NCI-H1105 (cell line): ENCODE data around the gene TRIM9.

Source experiments
- DNase-seq: peaks from one replicate; lab custom pipeline; 2025; lab: John Stamatoyannopoulos, UW

The TRIM9 gene

GRCh38 chr14:51093371-51094281 lies 1.3 kb downstream of the TRIM9 start:
- peak; percentile 95 for DNase-seq

- DNase-seq = no peak
Measured at GRCh38 chr14:51092965-51093364, 1.9 kb downstream of the TRIM9 start.

DNA sequence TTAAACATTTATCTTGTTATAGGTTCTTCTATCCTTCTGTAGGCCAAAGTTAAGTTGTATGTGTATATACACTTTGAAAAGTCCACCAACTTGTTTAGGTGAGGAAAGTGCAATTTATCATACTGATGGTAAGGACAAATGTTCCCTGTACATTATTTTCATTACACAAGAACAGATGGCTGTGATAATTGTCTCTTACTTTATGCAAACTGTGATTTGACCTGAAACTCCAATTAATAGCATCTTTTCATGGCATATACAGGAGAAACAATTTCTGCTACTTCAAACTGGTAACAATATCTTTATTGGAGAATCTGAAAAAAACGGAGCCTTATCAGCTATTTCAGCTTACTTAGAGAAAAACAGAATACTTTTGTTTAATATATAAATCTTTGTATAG lies 5.6 kb downstream of the TRIM9 start:
- no peak for DNase-seq

- no peak for DNase-seq
Measured at GRCh38 chr14:51087031-51087441, 7.9 kb downstream of the TRIM9 start.

DNA sequence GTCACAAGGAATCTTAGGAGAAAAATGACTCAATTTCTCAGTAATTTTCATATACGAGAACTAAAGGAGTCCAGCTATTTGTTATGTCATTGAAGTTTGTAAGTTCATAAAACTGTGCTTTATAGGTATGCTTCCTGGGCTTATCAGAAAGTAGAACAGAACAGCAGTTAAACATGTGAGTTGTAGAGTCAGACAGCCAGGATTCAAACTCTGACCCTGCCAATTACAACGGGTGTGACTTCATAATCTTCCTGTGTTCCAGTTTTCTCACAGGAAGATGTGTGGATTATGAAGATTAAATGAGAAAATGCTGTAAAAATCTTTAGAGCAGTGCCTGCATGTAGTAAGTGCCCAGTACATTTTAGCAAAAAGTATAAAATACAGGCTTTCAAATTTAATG lies 8.9 kb downstream of the TRIM9 start:
- DNase-seq = no peak

- no peak for DNase-seq
Measured at GRCh38 chr14:51084962-51085361, 9.9 kb downstream of the TRIM9 start.

- DNase-seq = no peak
Measured at GRCh38 chr14:51084507-51084906, 10.4 kb downstream of the TRIM9 start.

GRCh38 chr14:51082349-51082748 lies 12.6 kb downstream of the TRIM9 start:
- DNase-seq = no peak

DNA sequence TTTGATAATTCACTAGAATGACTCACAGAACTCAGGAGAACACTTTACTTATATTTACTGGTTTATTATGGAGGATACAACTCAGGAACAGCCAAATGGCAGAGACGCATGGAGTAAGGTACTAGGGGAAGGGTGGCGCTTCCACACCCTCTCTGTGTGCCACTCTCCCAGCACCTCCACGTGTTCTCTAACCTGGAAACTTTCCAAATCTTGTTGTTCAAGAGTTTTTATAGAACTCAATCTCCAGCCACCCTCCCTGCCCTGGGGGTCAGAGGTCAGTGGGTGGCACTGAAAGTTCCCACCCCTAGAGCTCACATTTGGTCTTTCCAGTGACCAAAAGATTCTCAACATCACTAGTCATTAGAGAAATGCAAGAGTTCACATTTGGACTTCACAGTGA lies 13.2 kb downstream of the TRIM9 start:
- no peak for DNase-seq

DNA sequence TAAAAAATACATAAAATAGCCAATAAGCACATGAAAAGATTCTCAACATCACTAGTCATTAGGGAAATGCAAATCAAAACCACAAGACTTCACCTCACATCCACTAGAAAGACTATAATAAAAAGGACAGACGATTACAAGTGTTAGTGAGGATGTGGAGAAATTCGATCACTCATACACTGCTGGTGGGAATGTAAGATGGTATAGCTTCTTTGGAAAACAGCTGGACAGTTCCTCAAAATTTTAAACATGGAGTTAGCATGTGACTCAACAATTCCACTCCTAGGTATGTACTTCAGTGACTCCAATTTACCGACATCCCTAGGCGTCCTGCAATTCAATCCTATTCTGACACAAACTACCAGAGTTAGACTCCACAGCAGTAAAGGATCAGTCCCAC lies 13.7 kb downstream of the TRIM9 start:
- DNase-seq = no peak

DNA sequence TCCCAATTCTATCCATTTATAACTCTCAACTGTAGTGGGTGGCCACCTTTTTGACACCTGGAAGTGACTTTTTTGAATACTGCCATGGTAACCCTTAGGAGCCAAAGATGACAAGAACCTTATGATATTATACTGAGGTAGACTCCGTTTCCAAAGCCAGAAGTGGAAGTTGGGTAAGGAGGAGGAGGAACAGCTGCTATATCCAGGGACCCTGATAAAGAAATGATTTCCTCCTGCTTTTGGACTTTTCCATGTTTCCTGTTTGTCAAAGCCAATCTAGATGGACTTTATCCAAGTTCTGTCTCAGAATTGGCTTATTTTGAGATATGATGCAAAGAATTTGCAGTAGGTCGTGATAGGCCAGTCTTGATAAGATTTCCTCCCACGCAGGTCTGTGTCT lies 14.3 kb downstream of the TRIM9 start:
- no peak for DNase-seq

DNA sequence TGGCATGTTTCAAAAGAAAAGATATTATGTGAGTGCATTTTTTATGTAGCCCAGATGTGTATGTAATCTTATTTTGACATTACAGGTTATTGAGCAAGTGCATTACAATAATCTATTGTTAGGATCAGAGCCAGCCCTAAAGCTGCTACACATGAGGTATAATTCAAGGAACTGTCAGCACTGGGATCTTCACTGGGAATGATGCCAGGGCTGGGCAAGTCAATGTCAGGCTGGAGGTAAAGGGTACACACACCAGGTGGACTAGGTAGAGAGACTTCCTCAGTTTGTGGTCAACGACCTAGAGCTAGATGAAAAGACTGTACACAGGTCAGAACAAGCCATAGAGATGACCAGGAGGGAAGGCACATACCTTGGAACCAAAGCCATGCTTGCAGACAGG lies 15.4 kb downstream of the TRIM9 start:
- DNase-seq = no peak

- DNase-seq = peak; percentile 16
Measured at GRCh38 chr14:51079085-51079484, 15.8 kb downstream of the TRIM9 start.

DNA sequence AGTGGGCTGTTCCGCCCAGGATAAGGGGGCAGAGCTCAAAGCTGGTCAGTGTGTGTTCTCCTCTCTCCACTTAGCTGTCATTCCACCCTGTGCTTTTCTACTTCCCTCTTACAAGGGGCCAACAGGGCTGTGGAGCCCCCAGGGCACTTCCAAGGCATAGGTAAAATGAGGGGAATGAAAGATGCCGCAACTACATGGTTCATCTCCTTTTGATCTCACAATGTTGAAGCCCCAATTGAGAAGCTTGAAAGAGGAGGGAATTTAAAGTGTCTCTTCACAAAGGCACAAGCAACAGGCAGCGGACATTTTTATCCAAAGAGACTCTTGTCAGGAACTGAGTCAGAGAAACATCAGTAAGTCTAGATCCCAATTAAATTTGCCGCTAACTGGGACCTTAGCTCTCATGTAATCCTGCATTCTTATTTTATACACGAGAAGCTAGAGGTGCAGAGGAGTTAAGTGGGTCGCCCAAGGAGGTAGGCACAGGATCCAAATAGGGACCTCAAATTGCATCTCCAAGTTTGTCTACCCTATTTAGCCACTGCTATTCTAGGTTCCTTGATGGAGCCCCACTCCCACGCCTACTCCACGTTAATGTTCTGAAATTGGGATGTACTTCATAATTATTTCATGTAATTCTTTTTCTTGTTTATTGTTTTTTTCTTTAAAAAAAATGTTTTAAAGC lies 20.1 kb downstream of the TRIM9 start:
- no peak for DNase-seq

GRCh38 chr14:51073731-51074130 lies 21.2 kb downstream of the TRIM9 start:
- DNase-seq = no peak

DNA sequence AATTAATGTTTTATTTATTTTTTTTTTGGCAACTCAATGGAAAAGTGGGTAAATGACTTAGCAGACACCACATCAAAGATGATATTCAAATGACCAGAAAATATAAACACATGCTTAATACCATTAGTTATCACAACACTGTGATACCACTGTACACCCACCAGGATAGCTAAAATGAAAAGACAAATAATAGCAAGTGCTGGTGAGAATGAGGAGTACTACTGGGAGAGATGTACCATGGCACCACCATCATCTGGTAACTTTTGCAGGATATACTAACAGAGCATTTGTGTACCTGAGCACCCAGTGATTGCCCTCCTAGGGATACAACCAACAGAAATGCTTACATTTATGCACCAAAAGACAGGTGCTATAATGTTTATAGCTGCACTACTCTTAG lies 21.9 kb downstream of the TRIM9 start:
- no peak for DNase-seq

- DNase-seq = no peak
Measured at GRCh38 chr14:51071857-51072256, 23.0 kb downstream of the TRIM9 start.

DNA sequence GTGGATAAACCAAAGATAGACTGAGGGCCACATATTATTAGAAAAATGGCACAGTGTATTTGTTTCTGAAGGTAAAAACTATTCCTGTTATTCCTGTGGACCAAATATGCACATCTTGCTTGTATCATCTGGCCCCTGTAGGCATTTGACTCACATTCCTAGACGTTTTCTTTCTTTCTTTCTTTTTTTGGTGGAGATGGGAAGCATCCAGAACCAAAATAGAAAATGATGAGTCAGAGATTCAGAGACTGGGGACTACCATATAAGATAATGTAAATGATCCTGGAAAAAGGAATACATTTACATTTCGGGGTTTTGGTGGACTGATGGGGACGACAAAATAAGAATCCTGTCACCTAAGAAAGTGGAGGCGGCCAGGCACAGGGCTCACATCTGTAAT lies 24.2 kb downstream of the TRIM9 start:
- DNase-seq = no peak

DNA sequence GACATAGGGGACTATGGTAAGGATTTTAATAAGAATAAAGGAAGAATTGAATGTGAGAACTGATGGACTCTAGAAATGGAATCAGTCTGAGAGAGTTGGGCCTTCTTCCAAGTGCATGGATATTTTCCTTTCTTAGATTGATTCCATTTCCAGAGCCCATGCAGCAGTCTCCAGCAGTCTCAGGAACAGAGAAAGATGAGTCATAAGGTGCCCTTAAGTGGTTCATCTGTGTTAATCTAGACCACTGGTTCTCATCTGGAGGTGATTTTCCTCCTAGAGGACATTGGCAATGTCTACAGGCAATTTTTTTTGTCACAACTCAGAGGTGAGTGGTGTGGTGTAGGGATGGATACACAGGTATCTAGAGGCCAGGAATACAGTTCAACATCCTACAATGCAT lies 25.9 kb downstream of the TRIM9 start:
- DNase-seq = no peak

- no peak for DNase-seq
Measured at GRCh38 chr14:51068268-51068667, 26.6 kb downstream of the TRIM9 start.

- no peak for DNase-seq
Measured at GRCh38 chr14:51067295-51067694, 27.6 kb downstream of the TRIM9 start.

GRCh38 chr14:51066576-51066975 lies 28.3 kb downstream of the TRIM9 start:
- DNase-seq = no peak

DNA sequence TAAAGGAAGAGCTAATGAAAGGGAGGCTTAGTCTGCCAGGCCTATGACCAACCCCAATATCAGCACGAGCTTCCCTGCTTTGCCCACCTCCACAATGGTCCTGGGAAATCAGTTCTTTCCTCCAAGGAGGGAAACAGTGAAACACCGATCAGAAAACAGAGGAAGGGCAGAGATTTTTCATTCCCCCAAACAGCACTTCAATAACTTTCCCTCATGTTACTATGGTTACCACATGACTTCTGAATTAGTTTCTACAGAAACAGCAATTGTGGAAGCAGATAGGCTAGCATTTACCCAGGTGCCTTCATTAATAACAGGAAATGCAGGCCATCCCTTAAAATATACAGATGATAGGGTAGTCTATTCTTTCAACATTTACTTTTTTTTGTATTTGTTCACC lies 35.9 kb downstream of the TRIM9 start:
- no peak for DNase-seq

DNA sequence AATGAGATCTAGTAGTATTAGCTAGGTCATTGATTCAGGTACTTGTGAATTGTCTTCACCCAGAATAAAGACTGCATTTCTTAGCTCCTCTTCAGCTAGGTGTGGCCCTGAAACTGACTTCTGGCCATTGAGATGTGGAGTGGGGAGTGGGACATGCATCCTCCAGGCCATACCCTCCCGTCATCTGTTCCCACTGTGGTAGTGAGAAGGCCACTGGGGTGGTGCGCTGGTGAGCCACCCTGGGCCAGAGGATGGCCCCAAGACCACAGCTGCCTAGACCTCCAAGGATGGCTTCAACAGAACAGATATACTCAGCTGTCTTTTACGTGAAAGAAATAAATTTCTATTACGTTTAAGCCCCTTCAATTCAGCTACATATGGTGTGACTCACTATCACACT lies 36.5 kb downstream of the TRIM9 start:
- no peak for DNase-seq
